Measurements from ENCODE around the gene DDTL. TPM values are rescaled to one million over a fixed set of nuclear protein-coding genes. Genes with fewer than 3 reads are reported as not detected.
A peak's percentile ranks its signal among the peaks of the same experiment; 100 is the strongest.

DDTL gene
- total and polyA plus RNA-seq, 2 donors from 2014 or later, result 5.6 to 6.9 TPM

DNA sequence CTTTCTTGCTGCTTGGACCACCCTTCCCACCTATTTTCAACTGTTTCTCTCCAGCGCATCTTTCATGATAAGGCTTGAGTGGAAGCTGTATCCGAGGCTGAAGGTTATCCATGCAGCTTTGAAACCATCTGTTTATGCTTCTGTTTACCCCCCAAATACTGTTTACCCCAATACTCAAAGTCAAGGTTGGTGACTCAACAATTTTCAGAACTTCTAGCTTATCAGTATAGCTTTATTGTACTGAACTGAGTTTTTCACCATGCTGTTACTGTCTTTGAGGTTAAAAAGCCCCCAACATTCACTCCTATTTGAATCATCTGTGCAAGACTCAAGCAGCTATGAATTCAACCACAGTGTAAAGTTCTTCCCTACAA is 43.3 kb downstream of the DDTL start:
- no peaks in the 10 kb centered on the region for H3K36me3 ChIP-seq (ENCODE audit: control insufficient read depth in 2 of 3, insufficient read depth in 3 of 3, low read length in 3 of 3)
- H3K4me1 ChIP-seq (ENCODE audit: control insufficient read depth in 2 of 3, insufficient read depth in 2 of 3, low read depth in 1 of 3, low read length in 3 of 3), result peaks cover 0 to 5% (median 0%) of the 10 kb centered on the region in 3 donors
- TF ChIP-seq, protein P1, sequence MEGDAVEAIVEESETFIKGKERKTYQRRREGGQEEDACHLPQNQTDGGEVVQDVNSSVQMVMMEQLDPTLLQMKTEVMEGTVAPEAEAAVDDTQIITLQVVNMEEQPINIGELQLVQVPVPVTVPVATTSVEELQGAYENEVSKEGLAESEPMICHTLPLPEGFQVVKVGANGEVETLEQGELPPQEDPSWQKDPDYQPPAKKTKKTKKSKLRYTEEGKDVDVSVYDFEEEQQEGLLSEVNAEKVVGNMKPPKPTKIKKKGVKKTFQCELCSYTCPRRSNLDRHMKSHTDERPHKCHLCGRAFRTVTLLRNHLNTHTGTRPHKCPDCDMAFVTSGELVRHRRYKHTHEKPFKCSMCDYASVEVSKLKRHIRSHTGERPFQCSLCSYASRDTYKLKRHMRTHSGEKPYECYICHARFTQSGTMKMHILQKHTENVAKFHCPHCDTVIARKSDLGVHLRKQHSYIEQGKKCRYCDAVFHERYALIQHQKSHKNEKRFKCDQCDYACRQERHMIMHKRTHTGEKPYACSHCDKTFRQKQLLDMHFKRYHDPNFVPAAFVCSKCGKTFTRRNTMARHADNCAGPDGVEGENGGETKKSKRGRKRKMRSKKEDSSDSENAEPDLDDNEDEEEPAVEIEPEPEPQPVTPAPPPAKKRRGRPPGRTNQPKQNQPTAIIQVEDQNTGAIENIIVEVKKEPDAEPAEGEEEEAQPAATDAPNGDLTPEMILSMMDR (IDR thresholded peaks at IDR 0.05; ENCODE audit: borderline replicate concordance, extremely low read depth, insufficient read depth), result no peak
- no peak overlapping the region for H3K27ac ChIP-seq (ENCODE audit: low read depth in 2 of 2, low read length in 2 of 2)
- no peak overlapping the region for H3K9ac ChIP-seq (ENCODE audit: low read length in 3 of 3)
- intact Hi-C loops (cut with DNase I), result no loop called here
- DNase-seq (no peak), FAIRE-seq (no peak)
- no peak overlapping the region for H3K4me3 ChIP-seq (ENCODE audit: low read length in 3 of 3)
- no peaks in the 10 kb centered on the region for H3K27me3 ChIP-seq (ENCODE audit: control insufficient read depth, insufficient read depth, low read length)
- no peaks in the 10 kb centered on the region for H3K9me3 ChIP-seq (ENCODE audit: control insufficient read depth in 2 of 3, insufficient read depth in 1 of 3, low read length in 3 of 3)

GRCh38 chr22:24011735-24012068 is 45.0 kb downstream of the DDTL start:
- Histone ChIP-seq H3K27me3 (ENCODE audit: control insufficient read depth, insufficient read depth, low read length) (no peaks in the 10 kb centered on the region), H3K9me3 (ENCODE audit: control insufficient read depth in 2 of 3, insufficient read depth in 1 of 3, low read length in 3 of 3) (no peaks in the 10 kb centered on the region), H3K4me1 (ENCODE audit: control insufficient read depth in 2 of 3, insufficient read depth in 2 of 3, low read depth in 1 of 3, low read length in 3 of 3) (peaks cover 0 to 5% (median 0%) of the 10 kb centered on the region in 3 donors), H3K9ac (ENCODE audit: low read length in 3 of 3) (peak overlapping the region; percentile 65 to 80 (median 65)), H3K4me3 (ENCODE audit: low read length in 3 of 3) (peak overlapping the region; percentile 84 to 98 (median 96)), H3K36me3 (ENCODE audit: control insufficient read depth in 2 of 3, insufficient read depth in 3 of 3, low read length in 3 of 3) (no peaks in the 10 kb centered on the region), H3K27ac (ENCODE audit: low read depth in 2 of 2, low read length in 2 of 2) (peak overlapping the region; percentile 76)
- intact Hi-C loops (cut with DNase I), result no loop called here
- no peak for FAIRE-seq
- DNase-seq, result peak in 3 of 5 donors; percentile 44 to 61 (median 49)
- TF ChIP-seq, protein P1 (IDR thresholded peaks at IDR 0.05; ENCODE audit: borderline replicate concordance, extremely low read depth, insufficient read depth), result no peak

DNA sequence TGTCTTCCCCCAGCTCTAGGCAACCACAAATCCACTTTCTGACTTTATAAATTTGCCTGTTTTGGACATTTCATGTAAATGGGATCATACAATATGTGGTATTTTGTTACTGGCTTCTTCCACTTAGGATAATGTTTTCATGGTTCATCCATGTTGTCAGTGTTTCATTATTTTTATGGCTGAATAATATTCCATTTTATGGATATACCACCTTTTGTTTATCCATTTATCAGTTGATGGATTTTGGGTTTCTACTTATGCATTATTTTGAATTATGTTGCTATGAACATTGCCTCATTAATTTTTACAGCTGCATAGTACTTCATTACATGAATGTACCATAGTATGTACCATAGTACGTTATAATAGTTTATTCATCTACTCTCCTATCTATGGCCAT is 49.5 kb downstream of the DDTL start:
- H3K4me3 ChIP-seq (ENCODE audit: low read length in 3 of 3), result peak overlapping the region in 1 of 3 donors; percentile 5
- DNase-seq (no peak), FAIRE-seq (no peak)
- TF ChIP-seq, protein P1 (IDR thresholded peaks at IDR 0.05; ENCODE audit: borderline replicate concordance, extremely low read depth, insufficient read depth), result no peak
- intact Hi-C loops (cut with DNase I), result no loop called here
- no peak overlapping the region for H3K9ac ChIP-seq (ENCODE audit: low read length in 3 of 3)
- no peaks in the 10 kb centered on the region for H3K9me3 ChIP-seq (ENCODE audit: control insufficient read depth in 2 of 3, insufficient read depth in 1 of 3, low read length in 3 of 3)
- no peaks in the 10 kb centered on the region for H3K36me3 ChIP-seq (ENCODE audit: control insufficient read depth in 2 of 3, insufficient read depth in 3 of 3, low read length in 3 of 3)
- no peaks in the 10 kb centered on the region for H3K27me3 ChIP-seq (ENCODE audit: control insufficient read depth, insufficient read depth, low read length)
- no peak overlapping the region for H3K27ac ChIP-seq (ENCODE audit: low read depth in 2 of 2, low read length in 2 of 2)
- peaks cover 0 to 5% (median 0%) of the 10 kb centered on the region in 3 donors for H3K4me1 ChIP-seq (ENCODE audit: control insufficient read depth in 2 of 3, insufficient read depth in 2 of 3, low read depth in 1 of 3, low read length in 3 of 3)

- H3K9ac ChIP-seq (ENCODE audit: low read length in 3 of 3), result no peak overlapping the region
- FAIRE-seq (no peak), DNase-seq (no peak)
- H3K4me3 ChIP-seq (ENCODE audit: low read length in 3 of 3), result no peak overlapping the region
- intact Hi-C loops (cut with DNase I), result no loop called here
- H3K9me3 ChIP-seq (ENCODE audit: control insufficient read depth in 2 of 3, insufficient read depth in 1 of 3, low read length in 3 of 3), result no peaks in the 10 kb centered on the region
- no peaks in the 10 kb centered on the region for H3K27me3 ChIP-seq (ENCODE audit: control insufficient read depth, insufficient read depth, low read length)
- H3K36me3 ChIP-seq (ENCODE audit: control insufficient read depth in 2 of 3, insufficient read depth in 3 of 3, low read length in 3 of 3), result no peaks in the 10 kb centered on the region
- TF ChIP-seq, protein P1 (IDR thresholded peaks at IDR 0.05; ENCODE audit: borderline replicate concordance, extremely low read depth, insufficient read depth), result no peak
- no peak overlapping the region for H3K27ac ChIP-seq (ENCODE audit: low read depth in 2 of 2, low read length in 2 of 2)
- no peaks in the 10 kb centered on the region for H3K4me1 ChIP-seq (ENCODE audit: control insufficient read depth in 2 of 3, insufficient read depth in 2 of 3, low read depth in 1 of 3, low read length in 3 of 3)
Measured at GRCh38 chr22:24021304-24021703, 54.6 kb downstream of the DDTL start.
